Measurements from ENCODE around the gene FILIP1L. TPM values are rescaled to one million over a fixed set of nuclear protein-coding genes. Genes with fewer than 3 reads are reported as not detected.

Gene FILIP1L
- total and polyA plus RNA-seq, 2 of the 8 experiments (the other 6 are each of a cell fraction or from before 2014, with no cell fraction given) = 0.06 to 0.09 TPM

GRCh38 chr3:99907959-99908544 is 206.2 kb downstream of the FILIP1L start (continued):
- TF ChIP-seq MAX (IDR thresholded peaks at IDR 0.05) (no peak), TEAD4 (IDR thresholded peaks at IDR 0.05; ENCODE audit: low read depth, low read length) (no peak), HDAC2 (IDR thresholded peaks at IDR 0.05; ENCODE audit: borderline replicate concordance in 1 of 2, low read depth in 2 of 2, low read length in 2 of 2) (no peak), TAF1 (IDR thresholded peaks at IDR 0.05; ENCODE audit: low read depth, low read length) (no peak), RXRA (IDR thresholded peaks at IDR 0.05; ENCODE audit: insufficient read depth, low read depth, low read length) (no peak), CBX5 (IDR thresholded peaks at IDR 0.05; ENCODE audit: low read depth, low read length) (no peak), YY1 (IDR thresholded peaks at IDR 0.05; ENCODE audit: low read depth, low read length) (no peak), KDM5A (IDR thresholded peaks at IDR 0.05; ENCODE audit: low read length) (no peak), TAF7 (optimal IDR thresholded peaks at IDR 0.05; ENCODE audit: borderline replicate concordance, low read depth, low read length) (no peak)

Measured in H1 (cell line).